ENCODE results near the gene CHCHD6. TPM values are rescaled to one million over a fixed set of nuclear protein-coding genes. Genes with fewer than 3 reads are reported as not detected.

CHCHD6 gene
- total RNA-seq, 1 donor from 2014 or later, result 38.2 TPM

DNA sequence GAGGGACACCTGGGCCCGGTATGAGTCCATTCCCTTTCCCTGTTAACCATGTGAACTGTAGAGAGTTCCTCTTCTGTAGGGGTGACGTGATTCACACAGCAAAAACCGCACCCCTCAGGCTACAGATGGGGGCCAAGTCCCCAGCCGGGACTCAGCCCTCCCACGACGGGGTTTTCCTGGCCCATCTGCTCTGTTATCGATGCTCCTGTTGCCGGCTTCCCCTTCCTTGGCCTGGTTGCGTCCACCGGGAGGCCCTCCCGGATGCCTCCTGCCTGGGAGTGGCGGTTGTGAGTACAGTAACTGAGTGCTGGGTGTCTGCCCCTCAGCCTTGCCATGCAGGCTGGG is 278.1 kb downstream of the CHCHD6 start:
- peak overlapping the region; percentile 61 for H3K4me3 ChIP-seq (ENCODE audit: low read depth, low read length)
- TF ChIP-seq, protein P1, sequence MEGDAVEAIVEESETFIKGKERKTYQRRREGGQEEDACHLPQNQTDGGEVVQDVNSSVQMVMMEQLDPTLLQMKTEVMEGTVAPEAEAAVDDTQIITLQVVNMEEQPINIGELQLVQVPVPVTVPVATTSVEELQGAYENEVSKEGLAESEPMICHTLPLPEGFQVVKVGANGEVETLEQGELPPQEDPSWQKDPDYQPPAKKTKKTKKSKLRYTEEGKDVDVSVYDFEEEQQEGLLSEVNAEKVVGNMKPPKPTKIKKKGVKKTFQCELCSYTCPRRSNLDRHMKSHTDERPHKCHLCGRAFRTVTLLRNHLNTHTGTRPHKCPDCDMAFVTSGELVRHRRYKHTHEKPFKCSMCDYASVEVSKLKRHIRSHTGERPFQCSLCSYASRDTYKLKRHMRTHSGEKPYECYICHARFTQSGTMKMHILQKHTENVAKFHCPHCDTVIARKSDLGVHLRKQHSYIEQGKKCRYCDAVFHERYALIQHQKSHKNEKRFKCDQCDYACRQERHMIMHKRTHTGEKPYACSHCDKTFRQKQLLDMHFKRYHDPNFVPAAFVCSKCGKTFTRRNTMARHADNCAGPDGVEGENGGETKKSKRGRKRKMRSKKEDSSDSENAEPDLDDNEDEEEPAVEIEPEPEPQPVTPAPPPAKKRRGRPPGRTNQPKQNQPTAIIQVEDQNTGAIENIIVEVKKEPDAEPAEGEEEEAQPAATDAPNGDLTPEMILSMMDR (conservative IDR thresholded peaks at IDR 0.05; ENCODE audit: low read depth, low read length), result no peak
- no peak for DNase-seq (ENCODE audit: low read depth)

DNA sequence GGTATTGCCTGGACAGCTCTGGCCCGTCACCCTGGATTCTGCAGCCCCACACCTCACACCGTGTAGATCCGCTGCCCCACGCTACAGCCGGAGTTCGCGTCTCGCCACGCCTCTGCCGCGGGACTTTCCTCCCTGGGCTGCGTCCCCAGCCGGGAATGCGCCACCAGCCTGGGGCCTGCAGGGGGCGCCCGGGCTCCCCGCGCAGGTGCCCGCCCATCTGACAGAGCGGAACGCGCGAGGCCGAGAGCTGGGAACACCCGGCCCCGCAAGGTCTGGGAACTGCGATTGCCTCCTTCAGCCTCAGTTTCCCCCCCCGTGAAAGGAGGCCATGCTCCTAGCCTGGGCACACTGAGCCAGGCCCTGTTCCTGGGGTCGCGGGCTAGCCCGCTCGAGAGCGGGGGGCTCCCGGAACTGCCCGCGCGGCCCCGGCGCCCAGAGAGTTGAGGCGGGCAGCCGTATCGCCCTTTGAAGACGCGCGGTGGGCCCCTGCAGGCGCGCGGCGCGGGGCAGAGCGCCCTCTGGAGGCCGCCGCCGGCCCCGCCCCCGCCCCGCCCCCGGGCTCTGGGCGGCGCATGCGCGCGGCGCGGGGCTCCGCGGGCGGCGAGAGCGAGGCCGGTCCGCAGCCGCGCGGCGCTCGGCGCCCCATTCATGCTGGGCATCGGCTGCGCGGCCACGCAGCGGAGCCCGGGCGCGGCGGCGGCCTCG is 278.6 kb downstream of the CHCHD6 start, which contains the start of gene PLXNA1:
TSS of gene PLXNA1 (plus strand) at position 645 of the 705 bp plus-strand sequence. CDS start 5,479 bp downstream, outside the sequence.
- H3K4me3 ChIP-seq (ENCODE audit: low read depth, low read length), result peak within 1 kb of the TSS; percentile 67
- TF ChIP-seq, protein P1 (conservative IDR thresholded peaks at IDR 0.05; ENCODE audit: low read depth, low read length), result peak; percentile 80
- DNase-seq (ENCODE audit: low read depth), result no peak

DNA sequence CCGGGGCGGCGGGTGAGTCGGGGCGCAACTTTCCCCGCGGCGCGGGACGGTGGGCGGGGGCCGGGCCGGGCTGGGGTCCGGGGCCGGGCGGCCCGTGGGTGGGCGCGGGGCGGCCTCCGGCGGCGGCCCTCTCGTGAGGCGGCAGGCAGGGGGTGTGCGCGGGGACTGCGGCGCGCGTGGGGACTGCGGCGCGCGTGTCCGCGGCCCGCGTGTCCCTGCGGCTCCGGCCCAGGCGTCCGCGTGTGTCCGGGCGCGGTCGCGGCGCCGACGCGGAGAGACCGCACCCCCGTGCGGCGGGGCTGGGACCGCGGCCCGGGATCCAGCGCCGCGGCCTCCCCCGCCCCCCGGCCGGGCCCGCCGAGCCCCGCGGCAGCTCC is 279.2 kb downstream of the CHCHD6 start:
- TF ChIP-seq, protein P1 (conservative IDR thresholded peaks at IDR 0.05; ENCODE audit: low read depth, low read length), result no peak
- H3K4me3 ChIP-seq (ENCODE audit: low read depth, low read length), result peak overlapping the region; percentile 67
- no peak for DNase-seq (ENCODE audit: low read depth)

DNA sequence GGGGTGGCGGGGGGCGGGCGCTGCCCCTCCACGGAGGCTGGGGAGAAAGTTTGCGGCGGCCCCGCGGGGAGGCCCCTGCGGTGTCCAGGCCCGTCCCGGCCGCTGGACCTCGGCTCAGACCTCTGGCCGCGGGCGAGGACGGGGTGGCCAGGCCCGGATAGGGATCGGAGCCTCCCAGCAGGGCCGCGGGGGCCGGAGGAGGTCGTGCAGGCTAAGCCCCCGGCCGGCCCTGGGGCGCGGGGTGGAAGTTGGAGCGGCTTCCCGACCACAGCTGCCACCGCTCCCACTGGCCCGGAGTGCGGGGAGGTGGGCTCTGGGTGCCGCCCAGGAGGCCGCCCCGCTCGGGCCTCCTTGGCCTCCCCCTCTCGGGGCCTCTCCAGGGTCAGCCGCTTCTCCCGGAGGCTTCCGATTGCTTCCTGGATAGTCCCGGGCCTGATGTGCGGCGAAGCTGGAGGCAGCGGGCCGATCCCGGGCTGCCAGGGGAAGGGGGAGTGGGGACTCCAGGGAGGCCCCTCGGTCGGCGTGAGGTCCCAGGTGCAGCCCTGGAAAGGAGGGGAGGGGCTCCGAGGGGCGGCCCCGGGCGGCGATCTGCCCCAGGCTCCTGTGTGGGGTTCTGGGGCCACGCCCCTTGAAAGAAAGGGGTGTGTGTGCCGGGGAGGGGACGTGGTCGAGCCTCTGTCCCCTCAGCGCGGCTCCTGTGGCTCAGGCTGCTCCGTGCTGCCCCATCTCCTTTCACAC is 279.8 kb downstream of the CHCHD6 start:
- no peak for DNase-seq (ENCODE audit: low read depth)
- TF ChIP-seq, protein P1 (conservative IDR thresholded peaks at IDR 0.05; ENCODE audit: low read depth, low read length), result no peak

DNA sequence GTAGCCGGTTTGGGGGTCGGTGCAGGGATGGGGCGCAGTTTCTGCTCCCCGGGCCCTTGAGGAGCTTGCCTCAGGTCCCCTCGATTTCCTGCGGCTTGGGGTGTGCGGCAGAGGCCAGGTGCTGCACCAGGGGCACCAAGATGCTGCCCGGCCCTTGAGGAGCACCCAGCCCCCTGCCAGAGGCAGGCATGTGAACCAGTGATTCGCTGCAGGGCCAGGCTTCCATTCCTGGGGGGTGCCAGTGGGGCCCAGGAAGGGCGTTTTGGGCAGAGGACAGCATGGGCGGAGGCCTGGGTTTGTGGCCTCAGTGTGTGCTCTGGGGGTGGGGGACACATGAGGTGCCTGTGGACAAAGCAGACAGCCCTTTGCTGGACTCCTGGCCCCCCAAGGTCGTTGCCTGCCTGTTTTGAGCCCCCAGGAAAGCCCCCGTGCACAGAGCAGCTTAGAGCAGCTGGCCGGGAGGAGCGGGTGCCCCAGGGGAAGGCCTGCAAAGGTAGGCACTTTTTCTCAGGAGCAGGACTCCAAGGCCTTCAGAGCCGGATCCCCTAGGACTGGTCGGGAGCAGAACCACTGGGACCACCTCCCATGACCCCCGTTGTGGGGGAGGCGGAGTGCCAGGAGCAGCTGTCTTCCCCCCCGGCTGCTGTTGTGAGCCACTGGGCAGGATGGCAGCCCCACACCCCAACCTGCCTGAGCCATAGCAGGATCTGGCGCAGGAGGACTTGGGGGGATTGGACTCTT is 280.5 kb downstream of the CHCHD6 start:
- TF ChIP-seq, protein P1 (conservative IDR thresholded peaks at IDR 0.05; ENCODE audit: low read depth, low read length), result no peak
- no peak for DNase-seq (ENCODE audit: low read depth)
- H3K4me3 ChIP-seq (ENCODE audit: low read depth, low read length), result peak overlapping the region; percentile 67

More for the DNA sequence above, 279.8 kb downstream of the CHCHD6 start:
- peak overlapping the region; percentile 67 for H3K4me3 ChIP-seq (ENCODE audit: low read depth, low read length)

DNA sequence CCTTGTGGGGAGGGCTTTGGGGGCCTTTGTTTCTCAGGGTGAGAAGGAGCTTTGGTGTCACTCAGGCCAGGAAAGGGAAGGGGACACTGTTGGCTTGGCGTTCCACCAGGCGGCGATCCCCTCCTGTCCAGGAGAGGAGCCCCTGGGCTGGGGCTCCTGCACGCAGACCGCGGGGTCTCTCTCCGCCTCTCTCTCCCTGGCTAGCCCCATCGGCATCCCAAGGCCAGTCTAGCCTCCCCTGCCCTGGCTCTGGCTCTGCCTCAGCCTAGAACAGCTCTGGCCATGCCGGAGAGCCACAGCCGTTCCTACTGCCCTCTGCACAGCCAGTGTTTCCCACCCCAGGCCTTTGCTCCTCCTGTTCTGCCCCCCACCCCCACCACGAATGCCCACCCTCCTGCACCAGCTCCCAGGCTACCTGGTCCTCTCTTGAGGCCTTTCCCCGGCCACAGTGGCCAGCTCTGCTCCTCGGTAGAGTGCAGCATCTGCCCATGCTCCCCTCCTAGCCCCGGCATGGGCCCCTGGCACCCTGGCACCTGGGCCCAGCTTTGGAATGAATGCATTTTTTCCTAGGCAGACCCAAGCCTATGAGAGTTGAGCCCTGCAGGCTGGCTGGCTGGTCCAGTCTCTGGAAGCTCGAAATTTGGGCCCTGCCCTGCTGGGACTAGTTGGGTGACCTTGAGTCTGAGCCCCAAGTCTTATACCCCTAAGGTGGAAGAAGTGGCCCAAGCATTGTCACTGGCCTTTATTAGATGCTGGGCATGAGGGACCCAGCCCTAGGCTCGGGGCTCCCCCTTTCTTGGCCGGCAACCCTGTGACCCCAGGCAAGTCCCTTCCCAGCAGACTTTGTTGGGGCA is 281.3 kb downstream of the CHCHD6 start:
- no peak for DNase-seq (ENCODE audit: low read depth)
- TF ChIP-seq, protein P1 (conservative IDR thresholded peaks at IDR 0.05; ENCODE audit: low read depth, low read length), result no peak
- H3K4me3 ChIP-seq (ENCODE audit: low read depth, low read length), result no peak overlapping the region
